AG09309 (cell line): ENCODE measurements around the gene RP2.

Experiments
- DNase-seq: peaks from one replicate; pipeline ENCODE4 v3.0.0-alpha.2; 2010; ENCODE audit warnings: low read depth
- H3K4me3 ChIP-seq: 2 replicates; pipeline ENCODE4 v1.5.1; 2011; ENCODE audit warnings: mild to moderate bottlenecking, low read depth, low read length, moderate library complexity; ENCODE audit not compliant: control insufficient read depth
- CTCF ChIP-seq: IDR thresholded peaks from 2 replicates; pipeline ENCODE4 v1.5.1; 2011; ENCODE audit warnings: mild to moderate bottlenecking, low read depth, low read length, inconsistent platforms; ENCODE audit not compliant: insufficient read depth, control insufficient read depth; ENCODE audit errors: missing control alignments

Gene RP2

DNA sequence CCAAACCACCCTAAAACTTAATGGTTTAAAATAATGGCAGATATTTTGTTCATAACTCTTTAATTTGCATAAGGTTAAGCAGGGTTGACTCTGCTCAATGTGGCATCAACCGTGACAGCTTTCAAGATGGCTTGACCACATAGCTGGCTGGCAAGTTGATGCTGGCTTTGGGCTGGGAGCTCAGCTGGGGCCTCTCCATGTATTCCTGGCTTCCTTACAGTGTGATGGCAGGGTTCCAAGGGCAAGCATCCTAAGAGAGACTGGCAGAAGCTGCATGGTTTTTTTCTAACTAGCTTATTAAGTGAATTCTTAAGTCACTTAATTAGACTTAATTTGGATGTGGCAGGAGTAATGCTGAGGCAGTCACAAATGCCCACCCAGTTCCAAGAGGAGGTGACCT lies 4.5 kb downstream of the RP2 start:
- DNase-seq, result no peak
- no peak for TF ChIP-seq CTCF
- no peak overlapping the region for H3K4me3 ChIP-seq

- TF ChIP-seq CTCF, result no peak
- H3K4me3 ChIP-seq, result no peak overlapping the region
- no peak for DNase-seq
These were observed 8.1 kb downstream of the RP2 start for GRCh38 chrX:46844913-46845312.

DNA sequence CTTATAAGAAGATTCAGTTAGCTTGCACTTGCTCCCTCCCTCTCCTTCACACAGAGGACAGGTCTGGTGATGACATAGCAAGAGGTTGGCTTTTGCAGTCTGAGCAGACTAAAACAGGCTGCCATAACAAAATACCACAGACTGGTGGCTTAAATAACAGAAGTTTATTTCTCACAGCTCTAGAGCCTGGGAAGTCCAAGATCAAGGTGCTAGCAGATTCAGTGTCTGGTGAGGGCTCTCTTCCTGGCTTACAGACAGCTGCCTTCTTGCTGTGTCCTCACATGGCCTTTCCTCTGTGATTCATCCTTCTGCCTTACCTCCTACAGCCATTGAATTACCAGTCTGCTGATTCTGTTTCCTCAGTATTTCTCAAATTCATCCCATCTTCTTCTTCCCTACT lies 13.1 kb downstream of the RP2 start:
- TF ChIP-seq CTCF, result no peak
- DNase-seq, result no peak
- no peak overlapping the region for H3K4me3 ChIP-seq

DNA sequence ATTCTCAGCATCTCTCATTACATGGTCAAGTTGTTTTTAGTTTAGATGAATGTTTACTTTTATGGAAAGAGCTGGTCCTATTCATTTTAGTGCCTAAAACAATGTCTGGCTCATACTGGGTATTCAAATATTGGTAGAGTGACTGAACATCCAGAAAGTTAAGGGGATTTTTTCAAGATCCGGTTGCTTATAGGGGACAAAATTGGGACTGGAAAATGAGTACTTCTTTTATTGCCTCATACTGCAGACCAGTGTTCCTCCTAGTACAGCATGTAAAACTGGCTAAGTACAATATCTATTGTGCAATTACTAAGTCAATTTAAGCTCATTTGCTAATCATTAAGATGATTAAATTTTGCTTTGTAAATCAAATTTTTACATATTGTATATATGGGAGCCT lies 13.9 kb downstream of the RP2 start:
- H3K4me3 ChIP-seq, result no peak overlapping the region
- TF ChIP-seq CTCF, result no peak
- DNase-seq, result no peak

DNA sequence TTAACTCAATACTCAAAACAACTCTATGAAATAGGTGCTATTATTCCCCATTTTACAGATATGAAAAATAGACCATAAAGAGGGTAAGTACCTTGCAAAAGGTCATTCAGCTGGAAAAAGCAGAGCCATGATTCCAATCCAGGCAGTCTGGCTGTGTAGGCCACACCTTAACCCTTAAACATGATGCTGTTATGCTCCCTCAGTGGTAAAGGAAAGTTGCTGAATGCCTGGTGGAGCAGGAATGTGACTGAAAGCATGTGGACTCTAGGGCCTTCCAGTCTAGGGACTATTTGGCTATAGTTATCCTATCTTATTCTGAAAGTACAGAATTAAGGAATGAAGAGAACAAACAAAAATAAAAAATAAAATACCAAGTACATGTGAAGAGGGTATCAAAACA lies 19.6 kb downstream of the RP2 start:
- H3K4me3 ChIP-seq, result no peak overlapping the region
- no peak for TF ChIP-seq CTCF

GRCh38 chrX:46860557-46860956 lies 23.7 kb downstream of the RP2 start:
- no peak overlapping the region for H3K4me3 ChIP-seq
- TF ChIP-seq CTCF, result no peak
- no peak for DNase-seq

More for the DNA sequence above, 19.6 kb downstream of the RP2 start:
- DNase-seq, result no peak

GRCh38 chrX:46863072-46863471 lies 26.2 kb downstream of the RP2 start:
- TF ChIP-seq CTCF, result no peak
- no peak for DNase-seq
- no peak overlapping the region for H3K4me3 ChIP-seq
